ENCODE measurements around the gene DDAH1. TPM values are rescaled to one million over a fixed set of nuclear protein-coding genes. Genes with fewer than 3 reads are reported as not detected.

DDAH1 gene
- total RNA-seq, 1 experiment from 2014 or later: 87.9 TPM

GRCh38 chr1:85485516-85485915 is 20.6 kb upstream of the DDAH1 start:
- Histone ChIP-seq H3K4me1 (no peaks in the 10 kb centered on the region), H3K36me3 (ENCODE audit: control insufficient read depth, insufficient read depth, low read length) (no peaks in the 10 kb centered on the region), H3K4me3 (ENCODE audit: low read depth, low read length) (no peak overlapping the region), H3K9me3 (no peaks in the 10 kb centered on the region), H3K27me3 (replicated peaks; ENCODE audit: control insufficient read depth, insufficient read depth, low read length) (no peaks in the 10 kb centered on the region)
- H3K27ac Mint-ChIP-seq (ENCODE audit: unreplicated experiment): no peak overlapping the region
- TF ChIP-seq, protein P1, sequence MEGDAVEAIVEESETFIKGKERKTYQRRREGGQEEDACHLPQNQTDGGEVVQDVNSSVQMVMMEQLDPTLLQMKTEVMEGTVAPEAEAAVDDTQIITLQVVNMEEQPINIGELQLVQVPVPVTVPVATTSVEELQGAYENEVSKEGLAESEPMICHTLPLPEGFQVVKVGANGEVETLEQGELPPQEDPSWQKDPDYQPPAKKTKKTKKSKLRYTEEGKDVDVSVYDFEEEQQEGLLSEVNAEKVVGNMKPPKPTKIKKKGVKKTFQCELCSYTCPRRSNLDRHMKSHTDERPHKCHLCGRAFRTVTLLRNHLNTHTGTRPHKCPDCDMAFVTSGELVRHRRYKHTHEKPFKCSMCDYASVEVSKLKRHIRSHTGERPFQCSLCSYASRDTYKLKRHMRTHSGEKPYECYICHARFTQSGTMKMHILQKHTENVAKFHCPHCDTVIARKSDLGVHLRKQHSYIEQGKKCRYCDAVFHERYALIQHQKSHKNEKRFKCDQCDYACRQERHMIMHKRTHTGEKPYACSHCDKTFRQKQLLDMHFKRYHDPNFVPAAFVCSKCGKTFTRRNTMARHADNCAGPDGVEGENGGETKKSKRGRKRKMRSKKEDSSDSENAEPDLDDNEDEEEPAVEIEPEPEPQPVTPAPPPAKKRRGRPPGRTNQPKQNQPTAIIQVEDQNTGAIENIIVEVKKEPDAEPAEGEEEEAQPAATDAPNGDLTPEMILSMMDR (IDR thresholded peaks at IDR 0.05; ENCODE audit: insufficient read depth in 1 of 2, low read depth in 1 of 2, low read length in 1 of 2, severe bottlenecking in 1 of 2, unreplicated experiment in 1 of 2): no peak
- intact Hi-C loops (cut with micrococcal nuclease; ENCODE audit: unreplicated experiment): no loop called here
- DNase-seq: no peak
- H3K36me3 Mint-ChIP-seq (ENCODE audit: insufficient read depth, unreplicated experiment): no peaks in the 10 kb centered on the region
- ChIA-PET CTCF (no interaction called here), POLR2A (no interaction called here)
- H3K4me3 Mint-ChIP-seq (ENCODE audit: unreplicated experiment): no peak overlapping the region
- BruUV-seq (replicated peaks): no TSS peak
- H3K27me3 Mint-ChIP-seq (ENCODE audit: insufficient read depth, unreplicated experiment): no peaks in the 10 kb centered on the region
- H3K9me3 Mint-ChIP-seq (ENCODE audit: unreplicated experiment): no peaks in the 10 kb centered on the region
- H3K4me1 Mint-ChIP-seq (ENCODE audit: low read depth, unreplicated experiment): no peaks in the 10 kb centered on the region

DNA sequence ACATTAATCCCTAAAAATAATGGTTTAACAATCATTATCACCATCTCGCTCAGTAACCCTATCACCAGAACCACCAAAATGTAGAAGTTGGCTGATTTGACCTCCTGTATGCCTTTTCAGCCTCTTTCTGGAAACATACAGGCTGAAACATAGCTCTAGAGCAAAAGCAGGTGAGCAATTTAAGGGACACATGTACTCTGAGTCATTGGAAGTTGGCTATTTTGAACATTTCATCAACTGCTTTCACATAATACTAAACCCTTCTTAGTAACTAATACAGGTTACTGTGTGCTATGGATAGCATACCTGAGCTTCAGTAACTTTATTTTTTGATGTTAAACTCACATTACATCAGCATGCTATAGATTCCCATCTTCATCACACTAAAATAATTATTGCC is 19.8 kb upstream of the DDAH1 start:
- Histone ChIP-seq H3K27me3 (replicated peaks; ENCODE audit: control insufficient read depth, insufficient read depth, low read length) (no peaks in the 10 kb centered on the region), H3K4me3 (ENCODE audit: low read depth, low read length) (no peak overlapping the region), H3K9me3 (no peaks in the 10 kb centered on the region), H3K36me3 (ENCODE audit: control insufficient read depth, insufficient read depth, low read length) (no peaks in the 10 kb centered on the region), H3K4me1 (no peaks in the 10 kb centered on the region)
- intact Hi-C loops (cut with micrococcal nuclease; ENCODE audit: unreplicated experiment): no loop called here
- DNase-seq: no peak
- TF ChIP-seq, protein P1 (IDR thresholded peaks at IDR 0.05; ENCODE audit: insufficient read depth in 1 of 2, low read depth in 1 of 2, low read length in 1 of 2, severe bottlenecking in 1 of 2, unreplicated experiment in 1 of 2): no peak
- no TSS peak for BruUV-seq (replicated peaks)
- CTCF ChIA-PET: interaction anchor here (0.8 kb wide), 1 partner anchor 20 kb away, joined by 3 read pairs; the partner anchor contains the start of gene DDAH1
- H3K27ac Mint-ChIP-seq (ENCODE audit: unreplicated experiment): no peak overlapping the region
- no peaks in the 10 kb centered on the region for H3K9me3 Mint-ChIP-seq (ENCODE audit: unreplicated experiment)
- no peaks in the 10 kb centered on the region for H3K27me3 Mint-ChIP-seq (ENCODE audit: insufficient read depth, unreplicated experiment)
- H3K4me3 Mint-ChIP-seq (ENCODE audit: unreplicated experiment): no peak overlapping the region
- no peaks in the 10 kb centered on the region for H3K4me1 Mint-ChIP-seq (ENCODE audit: low read depth, unreplicated experiment)
- no peaks in the 10 kb centered on the region for H3K36me3 Mint-ChIP-seq (ENCODE audit: insufficient read depth, unreplicated experiment)
- POLR2A ChIA-PET: no interaction called here

GRCh38 chr1:85484264-85484663 is 19.3 kb upstream of the DDAH1 start:
- no TSS peak for BruUV-seq (replicated peaks)
- ChIA-PET POLR2A (no interaction called here), CTCF (interaction anchor here (0.8 kb wide), 1 partner anchor 19 kb away, joined by 3 read pairs; the partner anchor contains the start of gene DDAH1)
- Mint-ChIP-seq H3K27ac (ENCODE audit: unreplicated experiment) (no peak overlapping the region), H3K36me3 (ENCODE audit: insufficient read depth, unreplicated experiment) (no peaks in the 10 kb centered on the region), H3K4me1 (ENCODE audit: low read depth, unreplicated experiment) (no peaks in the 10 kb centered on the region), H3K9me3 (ENCODE audit: unreplicated experiment) (no peaks in the 10 kb centered on the region), H3K27me3 (ENCODE audit: insufficient read depth, unreplicated experiment) (no peaks in the 10 kb centered on the region), H3K4me3 (ENCODE audit: unreplicated experiment) (no peak overlapping the region)
- no peak for DNase-seq
- intact Hi-C loops (cut with micrococcal nuclease; ENCODE audit: unreplicated experiment): no loop called here
- TF ChIP-seq, protein P1 (IDR thresholded peaks at IDR 0.05; ENCODE audit: insufficient read depth in 1 of 2, low read depth in 1 of 2, low read length in 1 of 2, severe bottlenecking in 1 of 2, unreplicated experiment in 1 of 2): no peak
- no peak overlapping the region for H3K4me3 ChIP-seq (ENCODE audit: low read depth, low read length)
- H3K4me1 ChIP-seq: no peaks in the 10 kb centered on the region
- no peaks in the 10 kb centered on the region for H3K36me3 ChIP-seq (ENCODE audit: control insufficient read depth, insufficient read depth, low read length)
- H3K27me3 ChIP-seq (replicated peaks; ENCODE audit: control insufficient read depth, insufficient read depth, low read length): no peaks in the 10 kb centered on the region
- no peaks in the 10 kb centered on the region for H3K9me3 ChIP-seq

Data from Caco-2 (cell line).